NCI-H1048 (cell line): ENCODE data around the gene DNAJA3.

Source experiments
- DNase-seq: peaks from one replicate; lab custom pipeline; 2025; lab: John Stamatoyannopoulos, UW

The DNAJA3 gene

GRCh38 chr16:4435337-4436067, 9.8 kb downstream of the DNAJA3 start:
- no peak for DNase-seq

GRCh38 chr16:4437366-4437765, 11.7 kb downstream of the DNAJA3 start:
- no peak for DNase-seq

GRCh38 chr16:4442371-4442770, 16.7 kb downstream of the DNAJA3 start:
- DNase-seq: no peak

- DNase-seq: no peak
Measured at GRCh38 chr16:4443271-4443670, 17.6 kb downstream of the DNAJA3 start.

- DNase-seq: no peak
Measured at GRCh38 chr16:4443986-4444385, 18.3 kb downstream of the DNAJA3 start.

GRCh38 chr16:4450430-4450829, 24.8 kb downstream of the DNAJA3 start:
- no peak for DNase-seq

- DNase-seq: no peak
Measured at GRCh38 chr16:4450931-4451519, 25.4 kb downstream of the DNAJA3 start.

GRCh38 chr16:4452674-4453073, 27.0 kb downstream of the DNAJA3 start:
- DNase-seq: no peak

- no peak for DNase-seq
Measured at GRCh38 chr16:4454623-4455022, 29.0 kb downstream of the DNAJA3 start.

- DNase-seq: no peak
Measured at GRCh38 chr16:4455081-4455480, 29.4 kb downstream of the DNAJA3 start.

- DNase-seq: no peak
Measured at GRCh38 chr16:4455951-4456350, 30.3 kb downstream of the DNAJA3 start.

GRCh38 chr16:4460936-4461249, 35.2 kb downstream of the DNAJA3 start:
- DNase-seq: no peak

GRCh38 chr16:4461250-4462085, 35.8 kb downstream of the DNAJA3 start:
- DNase-seq: no peak

- DNase-seq: no peak
Measured at GRCh38 chr16:4463522-4464163, 38.0 kb downstream of the DNAJA3 start.

- DNase-seq: no peak
Measured at GRCh38 chr16:4465977-4466779, 40.5 kb downstream of the DNAJA3 start.

GRCh38 chr16:4467916-4468315, 42.2 kb downstream of the DNAJA3 start:
- DNase-seq: no peak

- DNase-seq: no peak
Measured at GRCh38 chr16:4468972-4469371, 43.3 kb downstream of the DNAJA3 start.

- no peak for DNase-seq
Measured at GRCh38 chr16:4471869-4472268, 46.2 kb downstream of the DNAJA3 start.

GRCh38 chr16:4472880-4473279, 47.2 kb downstream of the DNAJA3 start:
- no peak for DNase-seq

- peak; percentile 82 for DNase-seq
Measured at GRCh38 chr16:4474192-4474961, 48.7 kb downstream of the DNAJA3 start, which contains the start of gene NMRAL1. NMRAL1 (minus strand) TSS chr16:4474625; CDS start chr16:4474132, 493 bp downstream.
